ENCODE results near the gene ADAMTS20. TPM values are rescaled to one million over a fixed set of nuclear protein-coding genes. Genes with fewer than 3 reads are reported as not detected.

ADAMTS20 gene
- total and polyA plus RNA-seq, 8 donors, result not detected

GRCh38 chr12:43325786-43326185, 226.2 kb downstream of the ADAMTS20 start:
- H3K9me3 ChIP-seq, result no peaks in the 10 kb centered on the region

GRCh38 chr12:43320281-43320680, 231.7 kb downstream of the ADAMTS20 start:
- peaks cover 0 to 6% (median 0%) of the 10 kb centered on the region in 3 donors for H3K4me1 ChIP-seq
- DNase-seq (no peak), FAIRE-seq (no peak), ATAC-seq (no peak)
- no peaks in the 10 kb centered on the region for H3K9me3 ChIP-seq
- no peak overlapping the region for H3K4me3 ChIP-seq
- H3K27ac ChIP-seq, result no peak overlapping the region
- intact Hi-C loops (cut with DNase I), result no loop called here
- H3K27me3 ChIP-seq, result no peaks in the 10 kb centered on the region
- no peak for TF ChIP-seq CTCF (IDR thresholded peaks at IDR 0.05)
- 68 to 75% methylated on average over 4 of the region's 4 CpGs for WGBS, 2 donors
- no peaks in the 10 kb centered on the region for H3K36me3 ChIP-seq

More at GRCh38 chr12:43325786-43326185, 226.2 kb downstream of the ADAMTS20 start:
- FAIRE-seq, result no peak
- 73 to 84% methylated on average over 5 of the region's 5 CpGs for WGBS, 2 donors
- Histone ChIP-seq H3K4me1 (no peaks in the 10 kb centered on the region), H3K36me3 (no peaks in the 10 kb centered on the region), H3K27ac (no peak overlapping the region), H3K27me3 (no peaks in the 10 kb centered on the region), H3K4me3 (no peak overlapping the region)
- intact Hi-C loops (cut with DNase I), result no loop called here
- no peak for DNase-seq
- no peak for TF ChIP-seq CTCF (IDR thresholded peaks at IDR 0.05)
- ATAC-seq, result no peak

- no peaks in the 10 kb centered on the region for H3K27me3 ChIP-seq
- no peaks in the 10 kb centered on the region for H3K9me3 ChIP-seq
- DNase-seq, result no peak
- H3K4me1 ChIP-seq, result peaks cover 0 to 6% (median 0%) of the 10 kb centered on the region in 3 donors
- no peaks in the 10 kb centered on the region for H3K36me3 ChIP-seq
- ATAC-seq, result no peak
- 70 to 85% methylated on average over 4 of the region's 4 CpGs for WGBS, 2 donors
- TF ChIP-seq CTCF (IDR thresholded peaks at IDR 0.05), result no peak
- no peak overlapping the region for H3K27ac ChIP-seq
- FAIRE-seq, result no peak
- intact Hi-C loops (cut with DNase I), result no loop called here
- no peak overlapping the region for H3K4me3 ChIP-seq
These were observed 234.0 kb downstream of the ADAMTS20 start for GRCh38 chr12:43318021-43318420.

- no peaks in the 10 kb centered on the region for H3K36me3 ChIP-seq
- WGBS, 2 donors, result 64 to 70% methylated on average over 3 of the region's 3 CpGs
- ATAC-seq (no peak), FAIRE-seq (no peak), DNase-seq (no peak)
- intact Hi-C loops (cut with DNase I), result no loop called here
- H3K9me3 ChIP-seq, result no peaks in the 10 kb centered on the region
- peaks cover 0 to 6% (median 0%) of the 10 kb centered on the region in 3 donors for H3K4me1 ChIP-seq
- no peak for TF ChIP-seq CTCF (IDR thresholded peaks at IDR 0.05)
- no peak overlapping the region for H3K4me3 ChIP-seq
- no peak overlapping the region for H3K27ac ChIP-seq
- H3K27me3 ChIP-seq, result no peaks in the 10 kb centered on the region
These were observed 234.8 kb downstream of the ADAMTS20 start for GRCh38 chr12:43317156-43317555.

GRCh38 chr12:43316520-43316919, 235.5 kb downstream of the ADAMTS20 start:
- Histone ChIP-seq H3K27ac (no peak overlapping the region), H3K9me3 (no peaks in the 10 kb centered on the region), H3K4me3 (no peak overlapping the region), H3K4me1 (peaks cover 0 to 6% (median 0%) of the 10 kb centered on the region in 3 donors), H3K27me3 (no peaks in the 10 kb centered on the region), H3K36me3 (no peaks in the 10 kb centered on the region)
- 59 to 67% methylated on average over 1 of the region's 1 CpG for WGBS, 2 donors
- intact Hi-C loops (cut with DNase I), result no loop called here
- ATAC-seq (no peak), FAIRE-seq (no peak), DNase-seq (no peak)
- no peak for TF ChIP-seq CTCF (IDR thresholded peaks at IDR 0.05)

Data from pancreas (tissue), 10 donors.